ENCODE results near the gene SYNCRIP. TPM values are rescaled to one million over a fixed set of nuclear protein-coding genes. Genes with fewer than 3 reads are reported as not detected.

The SYNCRIP gene
- total RNA-seq, 1 donor from 2014 or later: 136 TPM

DNA sequence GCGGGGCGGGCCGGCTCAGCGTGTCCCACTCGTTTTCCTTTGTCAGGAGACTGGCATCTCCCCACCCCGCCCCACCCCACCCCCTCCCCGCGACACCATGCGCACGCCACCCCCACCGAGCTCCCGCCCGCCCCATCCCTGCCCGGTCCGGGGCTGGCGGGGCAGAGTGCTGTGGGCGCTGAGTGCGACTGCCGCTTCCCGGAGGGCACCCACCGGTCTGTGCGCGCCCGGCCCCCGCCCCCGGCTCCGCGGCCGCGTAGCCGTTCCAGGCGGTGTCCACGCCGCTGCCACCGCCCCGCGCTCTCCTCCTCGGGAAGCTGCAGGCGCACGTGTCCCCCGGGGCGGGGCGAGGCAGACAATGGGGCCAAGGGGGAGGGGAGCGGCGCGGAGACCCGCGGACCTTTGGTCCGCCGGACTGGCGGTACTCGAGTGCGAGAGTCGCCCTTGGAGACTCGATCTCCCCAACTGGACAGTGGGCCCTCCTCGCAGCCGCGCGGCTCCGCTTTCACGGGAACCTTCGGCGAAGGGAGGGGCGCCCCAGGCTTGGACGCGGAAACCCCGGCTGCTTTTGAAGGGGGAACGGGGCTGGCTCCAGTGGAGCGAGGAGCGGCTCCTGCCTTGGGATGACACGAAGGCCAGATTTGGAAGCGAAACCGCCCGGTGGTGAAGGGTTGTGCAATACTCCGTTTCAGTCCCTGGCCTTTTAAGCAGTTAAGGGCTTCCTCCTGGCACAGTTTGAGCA, 1.0 kb upstream of the SYNCRIP start:
- H3K36me3 ChIP-seq (ENCODE audit: insufficient read depth, low read length): peaks cover 17% of the 10 kb centered on the region
- H3K9me3 ChIP-seq (ENCODE audit: insufficient read depth, low read depth, low read length): no peaks in the 10 kb centered on the region
- H3K4me1 Mint-ChIP-seq (ENCODE audit: low read depth, unreplicated experiment): peaks cover 23% of the 10 kb centered on the region
- H3K9ac ChIP-seq (ENCODE audit: low read length): peak overlapping the region; percentile 97
- H3K4me2 ChIP-seq (ENCODE audit: low read length): peak overlapping the region; percentile 85
- peak overlapping the region; percentile 99 for H3K4me3 Mint-ChIP-seq (ENCODE audit: unreplicated experiment)
- H3K79me2 ChIP-seq (ENCODE audit: insufficient read depth, low read length): peaks cover 41% of the 10 kb centered on the region
- no peaks in the 10 kb centered on the region for H3K27me3 ChIP-seq (ENCODE audit: insufficient read depth, low read length)
- peaks cover 6% of the 10 kb centered on the region for H3K36me3 Mint-ChIP-seq (ENCODE audit: low read depth, unreplicated experiment)
- H3K4me3 ChIP-seq (ENCODE audit: insufficient read depth, low read depth, low read length): peak overlapping the region; percentile 67
- peak overlapping the region; percentile 99 for H3K27ac Mint-ChIP-seq (ENCODE audit: unreplicated experiment)
- TF ChIP-seq EZH2 (IDR thresholded peaks at IDR 0.05; ENCODE audit: insufficient read depth, low read length): no peak
- TF ChIP-seq, protein P1, sequence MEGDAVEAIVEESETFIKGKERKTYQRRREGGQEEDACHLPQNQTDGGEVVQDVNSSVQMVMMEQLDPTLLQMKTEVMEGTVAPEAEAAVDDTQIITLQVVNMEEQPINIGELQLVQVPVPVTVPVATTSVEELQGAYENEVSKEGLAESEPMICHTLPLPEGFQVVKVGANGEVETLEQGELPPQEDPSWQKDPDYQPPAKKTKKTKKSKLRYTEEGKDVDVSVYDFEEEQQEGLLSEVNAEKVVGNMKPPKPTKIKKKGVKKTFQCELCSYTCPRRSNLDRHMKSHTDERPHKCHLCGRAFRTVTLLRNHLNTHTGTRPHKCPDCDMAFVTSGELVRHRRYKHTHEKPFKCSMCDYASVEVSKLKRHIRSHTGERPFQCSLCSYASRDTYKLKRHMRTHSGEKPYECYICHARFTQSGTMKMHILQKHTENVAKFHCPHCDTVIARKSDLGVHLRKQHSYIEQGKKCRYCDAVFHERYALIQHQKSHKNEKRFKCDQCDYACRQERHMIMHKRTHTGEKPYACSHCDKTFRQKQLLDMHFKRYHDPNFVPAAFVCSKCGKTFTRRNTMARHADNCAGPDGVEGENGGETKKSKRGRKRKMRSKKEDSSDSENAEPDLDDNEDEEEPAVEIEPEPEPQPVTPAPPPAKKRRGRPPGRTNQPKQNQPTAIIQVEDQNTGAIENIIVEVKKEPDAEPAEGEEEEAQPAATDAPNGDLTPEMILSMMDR (IDR thresholded peaks at IDR 0.05; ENCODE audit: insufficient read depth, low read depth, low read length): no peak
- peaks cover 39% of the 10 kb centered on the region for H4K20me1 ChIP-seq (ENCODE audit: insufficient read depth, low read length)
- peaks cover 20% of the 10 kb centered on the region for H3K4me1 ChIP-seq (ENCODE audit: insufficient read depth, low read length)
- DNase-seq (ENCODE audit: low read depth) (peak; percentile 92), FAIRE-seq (no peak)
- H2AFZ ChIP-seq (ENCODE audit: low read depth, low read length): peak overlapping the region; percentile 81
- H3K9me3 Mint-ChIP-seq (ENCODE audit: unreplicated experiment): peaks cover 2% of the 10 kb centered on the region
- no peaks in the 10 kb centered on the region for H3K27me3 Mint-ChIP-seq (ENCODE audit: low read depth, unreplicated experiment)
- peak overlapping the region; percentile 99 for H3K27ac ChIP-seq (ENCODE audit: low read depth, low read length)

DNA sequence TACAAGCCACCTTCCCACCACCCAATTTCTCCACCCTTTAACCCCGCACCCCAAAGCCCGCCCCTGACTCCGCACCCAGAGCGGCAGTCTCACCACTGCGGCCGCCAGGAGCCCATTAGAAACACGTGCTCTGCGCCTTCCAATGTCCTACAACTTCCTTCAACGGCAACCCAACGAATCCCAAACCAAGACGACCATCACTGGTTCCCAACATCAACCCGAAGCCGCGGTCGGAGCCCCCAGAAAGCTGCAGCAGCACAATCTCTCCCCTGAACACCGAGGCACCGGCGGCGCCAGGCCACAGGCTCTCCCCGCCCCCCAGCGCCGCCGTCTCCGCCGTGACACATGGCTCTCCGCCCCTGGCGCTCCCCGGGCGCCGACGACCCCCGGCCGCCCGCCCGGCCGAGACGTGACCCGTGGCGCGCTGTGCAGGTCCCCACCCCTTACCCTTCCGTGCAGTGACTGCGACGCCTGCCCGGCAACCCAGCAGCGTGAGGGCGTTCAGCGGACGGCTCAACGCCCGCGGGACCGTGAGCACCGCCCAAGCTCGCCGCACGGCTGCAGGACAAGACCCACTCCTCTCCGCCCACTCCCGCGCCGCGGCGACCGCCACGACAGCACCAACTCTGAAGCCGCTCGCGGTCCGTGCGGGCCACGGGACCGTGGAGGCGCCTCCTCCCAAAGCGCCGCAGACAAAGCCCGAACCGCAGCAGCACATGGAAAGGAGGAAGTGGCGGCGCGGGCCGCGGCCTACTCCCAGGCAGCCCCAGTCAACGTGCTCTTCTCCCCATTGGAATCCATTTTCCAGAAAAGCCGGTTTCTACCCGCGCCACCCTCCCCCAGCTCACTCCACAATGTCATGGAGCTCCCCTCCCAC, 551 bp downstream of the SYNCRIP start:
- H3K36me3 Mint-ChIP-seq (ENCODE audit: low read depth, unreplicated experiment): peaks cover 10% of the 10 kb centered on the region
- Histone ChIP-seq H3K4me3 (ENCODE audit: insufficient read depth, low read depth, low read length) (peak overlapping the region; percentile 88), H2AFZ (ENCODE audit: low read depth, low read length) (peak overlapping the region; percentile 44), H3K79me2 (ENCODE audit: insufficient read depth, low read length) (peaks cover 56% of the 10 kb centered on the region), H3K36me3 (ENCODE audit: insufficient read depth, low read length) (peaks cover 22% of the 10 kb centered on the region), H3K27ac (ENCODE audit: low read depth, low read length) (peak overlapping the region; percentile 99), H3K4me2 (ENCODE audit: low read length) (peak overlapping the region; percentile 90), H3K9me3 (ENCODE audit: insufficient read depth, low read depth, low read length) (no peaks in the 10 kb centered on the region), H3K27me3 (ENCODE audit: insufficient read depth, low read length) (no peaks in the 10 kb centered on the region), H3K4me1 (ENCODE audit: insufficient read depth, low read length) (peaks cover 20% of the 10 kb centered on the region), H4K20me1 (ENCODE audit: insufficient read depth, low read length) (peaks cover 54% of the 10 kb centered on the region), H3K9ac (ENCODE audit: low read length) (peak overlapping the region; percentile 100)
- H3K27ac Mint-ChIP-seq (ENCODE audit: unreplicated experiment): peak overlapping the region; percentile 99
- H3K9me3 Mint-ChIP-seq (ENCODE audit: unreplicated experiment): peaks cover 2% of the 10 kb centered on the region
- FAIRE-seq (no peak), DNase-seq (ENCODE audit: low read depth) (no peak)
- peaks cover 29% of the 10 kb centered on the region for H3K4me1 Mint-ChIP-seq (ENCODE audit: low read depth, unreplicated experiment)
- no peak for TF ChIP-seq EZH2 (IDR thresholded peaks at IDR 0.05; ENCODE audit: insufficient read depth, low read length)
- TF ChIP-seq, protein P1 (IDR thresholded peaks at IDR 0.05; ENCODE audit: insufficient read depth, low read depth, low read length): no peak
- H3K4me3 Mint-ChIP-seq (ENCODE audit: unreplicated experiment): peak overlapping the region; percentile 99
- no peaks in the 10 kb centered on the region for H3K27me3 Mint-ChIP-seq (ENCODE audit: low read depth, unreplicated experiment)
